A549 (cell line): ENCODE results near the gene FAM221A. TPM values are rescaled to one million over a fixed set of nuclear protein-coding genes. Genes with fewer than 3 reads are reported as not detected.

ENCODE experiments used
- ATAC-seq, 2 experiments: fragments of 200-7000 bp in 1 of 2; fragments of >200 bp in 1 of 2; cut with Nextera tagmentation in 1 of 2; cut with Tn5 transposase in 1 of 2; 3 replicates each; pipeline versions ENCODE4 v1.8.0 to v1.9.1; 2018 to 2020; ENCODE audit warnings: mild to moderate bottlenecking in 1 of 2, moderate library complexity in 1 of 2
- CTCF ChIA-PET: fragments of 300-600 bp; sonication (Branson Sonifier 250); formaldehyde crosslinking; extraction: SDS; loops from one replicate; lab custom pipeline; 2021; ENCODE audit warnings: antibody characterized with exemption, inconsistent platforms; lab: Yijun Ruan, JAX
- POLR2A ChIA-PET: fragments of 350-600 bp; formaldehyde crosslinking; extraction: SDS; loops from one replicate; lab custom pipeline; 2021; ENCODE audit warnings: antibody characterized with exemption, inconsistent platforms; lab: Yijun Ruan, JAX
- DNase-seq, 2 experiments: peaks; one replicate each; pipeline versions ENCODE4 v3.0.0 to v3.0.0-alpha.2; 2011 to 2016; ENCODE audit warnings: low read depth in 1 of 2, low spot score in 1 of 2
- FAIRE-seq: peaks from 2 replicates; lab custom pipeline; 2011; peaks lifted over from hg19 to GRCh38; lab: Jason Lieb, UNC
- H3K27ac ChIP-seq, 2 experiments: fragments of >200 bp; sonication (Bioruptor Twin); formaldehyde crosslinking; 3 replicates each; pipeline ENCODE4 v1.5.1; 2016 to 2017
- H3K4me1 ChIP-seq: fragments of >200 bp; sonication (Bioruptor Twin); formaldehyde crosslinking; 3 replicates; pipeline ENCODE4 v1.6.1; 2016
- H3K4me2 ChIP-seq: fragments of >200 bp; sonication (Bioruptor Twin); formaldehyde crosslinking; 3 replicates; pipeline ENCODE4 v1.6.1; 2016
- H3K4me3 ChIP-seq: fragments of >200 bp; sonication (Bioruptor Twin); formaldehyde crosslinking; 3 replicates; pipeline ENCODE4 v1.5.1; 2016
- H3K9me3 ChIP-seq: fragments of >200 bp; sonication (Bioruptor Twin); formaldehyde crosslinking; 3 replicates; pipeline ENCODE4 v1.6.1; 2016
- CHD4 ChIP-seq: fragments of 200-600 bp; sonication (generic); IDR thresholded peaks from 2 replicates; pipeline ENCODE4 v1.6.1; 2016; ENCODE audit warnings: antibody characterized with exemption, mild to moderate bottlenecking, borderline replicate concordance
- EHF ChIP-seq: fragments of 250-450 bp; sonication (Bioruptor Pico); IDR thresholded peaks from 2 replicates; pipeline ENCODE4 v1.5.0; 2020; ENCODE audit warnings: mild to moderate bottlenecking
- ESRRA ChIP-seq: fragments of 150-350 bp; IDR thresholded peaks from 2 replicates; pipeline ENCODE4 v1.6.1; 2014; ENCODE audit warnings: mild to moderate bottlenecking, low read length, borderline replicate concordance
- FOSL2 ChIP-seq, 2 experiments: fragments of 450-650 bp in 1 of 2; fragments of >200 bp in 1 of 2; sonication (Bioruptor Twin) in 1 of 2; formaldehyde crosslinking; IDR thresholded peaks; 2 replicates each; pipeline versions ENCODE4 v1.5.0 to v1.6.1; 2016 to 2020; ENCODE audit warnings: mild to moderate bottlenecking in 1 of 2, moderate library complexity in 1 of 2
- HDAC2 ChIP-seq: fragments of 200-600 bp; sonication (generic); IDR thresholded peaks from 2 replicates; pipeline ENCODE4 v1.6.1; 2016
- HOXB5 ChIP-seq: fragments of 250-450 bp; sonication (Bioruptor Pico); IDR thresholded peaks from 2 replicates; pipeline ENCODE4 v1.5.0; 2020; ENCODE audit warnings: mild to moderate bottlenecking, moderate library complexity
- JUN ChIP-seq, 2 experiments: fragments of >200 bp; sonication (Bioruptor Twin); formaldehyde crosslinking; IDR thresholded peaks; 2 replicates in 1 of 2; 3 replicates in 1 of 2; pipeline ENCODE4 v1.6.1; 2016 to 2017
- KDM1A ChIP-seq: fragments of 200-600 bp; sonication (generic); IDR thresholded peaks from 2 replicates; pipeline ENCODE4 v1.6.1; 2016; ENCODE audit warnings: low read depth, mild to moderate bottlenecking
- KDM5A ChIP-seq: fragments of 200-600 bp; sonication (generic); IDR thresholded peaks from 2 replicates; pipeline ENCODE4 v1.6.1; 2016; ENCODE audit warnings: antibody characterized with exemption, mild to moderate bottlenecking
- NFE2L2 ChIP-seq: fragments of 150-350 bp; conservative IDR thresholded peaks from 2 replicates; pipeline ENCODE4 v1.6.1; 2014; ENCODE audit warnings: low read length
- POLR2A ChIP-seq: IDR thresholded peaks from 2 replicates; pipeline ENCODE4 v1.6.1; 2012; ENCODE audit warnings: mild to moderate bottlenecking, low read length
- RAD21 ChIP-seq, 2 experiments: fragments of >200 bp in 1 of 2; sonication (Bioruptor Twin) in 1 of 2; formaldehyde crosslinking in 1 of 2; IDR thresholded peaks in 1 of 2; conservative IDR thresholded peaks in 1 of 2; 2 replicates in 1 of 2; 3 replicates in 1 of 2; pipeline ENCODE4 v1.6.1; 2012 to 2018; ENCODE audit warnings: inconsistent platforms in 1 of 2
- RARB ChIP-seq: fragments of 250-450 bp; sonication (Bioruptor Pico); IDR thresholded peaks from 2 replicates; pipeline ENCODE4 v1.8.0; 2021; ENCODE audit warnings: mild to moderate bottlenecking, moderate library complexity
- RCOR1 ChIP-seq: fragments of 150-350 bp; IDR thresholded peaks from 2 replicates; pipeline ENCODE4 v1.6.1; 2014; ENCODE audit warnings: antibody characterized with exemption, low read length, low read depth
- SMC3 ChIP-seq: fragments of >200 bp; sonication (Bioruptor Twin); formaldehyde crosslinking; IDR thresholded peaks from 3 replicates; pipeline ENCODE4 v1.6.1; 2018; ENCODE audit warnings: inconsistent platforms
- SREBF2 ChIP-seq: fragments of 450-650 bp; IDR thresholded peaks from 2 replicates; pipeline ENCODE4 v1.6.1; 2014; ENCODE audit warnings: mild to moderate bottlenecking, moderate library complexity
- TFCP2L1 ChIP-seq: fragments of 250-450 bp; sonication (Bioruptor Pico); IDR thresholded peaks from 2 replicates; pipeline ENCODE4 v1.5.0; 2021; ENCODE audit warnings: mild to moderate bottlenecking
- ZC3H11A ChIP-seq: fragments of 450-650 bp; IDR thresholded peaks from 2 replicates; pipeline ENCODE4 v1.6.1; 2014; ENCODE audit warnings: antibody characterized with exemption, mild to moderate bottlenecking
- ZNF302 ChIP-seq: fragments of 250-450 bp; sonication (Bioruptor Pico); IDR thresholded peaks from 2 replicates; pipeline ENCODE4 v1.9.0; 2021; ENCODE audit warnings: inconsistent platforms, mild to moderate bottlenecking, moderate library complexity
- WGBS: methylation state at CpG from one replicate; pipeline ENCODE4 v1.1.6; 2017; ENCODE audit errors: missing lambda C conversion rate; 5-methylcytosine and 5-hydroxymethylcytosine counted together
- polyA plus RNA-seq, 4 experiments: library from polyadenylated mRNA; depleted of rRNA in 3 of 4; stranded (reverse); fragments of >200 nt; fragmentation: RNase III in 1 of 4; extraction: RNeasy Plus Mini Kit Qiagen cat#74134 plus additional on column Dnase treatment in 1 of 4; gene quantifications; 2 replicates in 3 of 4; 3 replicates in 1 of 4; pipeline ENCODE4 v1.2.3, GENCODE V29; 2011 to 2017
- TF ChIP-seq, protein P1 (sequence below): fragments of 200-600 bp; sonication (generic); IDR thresholded peaks from 2 replicates; pipeline ENCODE4 v1.6.1; 2016; ENCODE audit warnings: antibody characterized with exemption, mild to moderate bottlenecking, moderate library complexity
- TF ChIP-seq, protein P2 (sequence below): fragments of >200 bp; sonication (Bioruptor Twin); formaldehyde crosslinking; IDR thresholded peaks from 3 replicates; pipeline ENCODE4 v1.6.1; 2016
- TF ChIP-seq, protein P3 (sequence below): fragments of 250-450 bp; sonication (Bioruptor Pico); IDR thresholded peaks from 2 replicates; pipeline ENCODE4 v1.5.0; 2021; ENCODE audit warnings: mild to moderate bottlenecking, moderate library complexity, borderline replicate concordance
- TF ChIP-seq, protein P4 (sequence below): fragments of 250-450 bp; sonication (Bioruptor Pico); IDR thresholded peaks from 2 replicates; pipeline ENCODE4 v1.5.0; 2020; ENCODE audit warnings: low read depth, mild to moderate bottlenecking, moderate library complexity

FAM221A gene
- polyA plus RNA-seq, 2 of the 4 experiments (the other 2 are of a cell fraction) = 0.94 to 1.8 TPM

DNA sequence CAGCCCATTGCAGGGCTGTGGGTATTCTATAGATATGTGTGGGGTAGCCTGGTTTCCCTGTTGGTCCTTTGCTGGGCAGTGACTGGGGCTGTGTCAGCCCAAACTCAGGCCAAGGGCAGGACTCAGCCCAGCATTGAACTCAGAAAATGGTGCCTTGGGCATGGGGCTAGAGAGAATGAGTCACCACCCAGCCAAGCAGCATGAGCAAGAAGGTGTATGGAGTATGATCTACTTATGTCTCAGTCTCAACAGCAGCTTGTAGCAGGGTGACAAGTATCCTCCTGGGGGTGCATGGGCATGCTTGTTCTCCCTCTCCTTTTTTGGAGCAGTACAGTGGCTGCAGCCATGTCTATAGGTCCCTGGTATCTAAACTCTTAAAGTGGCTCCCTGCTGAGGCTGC is 62.1 kb downstream of the FAM221A start:
- Histone ChIP-seq H3K4me1 (no peaks in the 10 kb centered on the region), H3K9me3 (no peaks in the 10 kb centered on the region), H3K4me2 (no peak overlapping the region), H3K27ac (no peak overlapping the region), H3K4me3 (no peak overlapping the region)
- no peak for TF ChIP-seq CHD4
- TF ChIP-seq POLR2A = no peak
- no peak for TF ChIP-seq KDM1A
- TF ChIP-seq, protein P1, sequence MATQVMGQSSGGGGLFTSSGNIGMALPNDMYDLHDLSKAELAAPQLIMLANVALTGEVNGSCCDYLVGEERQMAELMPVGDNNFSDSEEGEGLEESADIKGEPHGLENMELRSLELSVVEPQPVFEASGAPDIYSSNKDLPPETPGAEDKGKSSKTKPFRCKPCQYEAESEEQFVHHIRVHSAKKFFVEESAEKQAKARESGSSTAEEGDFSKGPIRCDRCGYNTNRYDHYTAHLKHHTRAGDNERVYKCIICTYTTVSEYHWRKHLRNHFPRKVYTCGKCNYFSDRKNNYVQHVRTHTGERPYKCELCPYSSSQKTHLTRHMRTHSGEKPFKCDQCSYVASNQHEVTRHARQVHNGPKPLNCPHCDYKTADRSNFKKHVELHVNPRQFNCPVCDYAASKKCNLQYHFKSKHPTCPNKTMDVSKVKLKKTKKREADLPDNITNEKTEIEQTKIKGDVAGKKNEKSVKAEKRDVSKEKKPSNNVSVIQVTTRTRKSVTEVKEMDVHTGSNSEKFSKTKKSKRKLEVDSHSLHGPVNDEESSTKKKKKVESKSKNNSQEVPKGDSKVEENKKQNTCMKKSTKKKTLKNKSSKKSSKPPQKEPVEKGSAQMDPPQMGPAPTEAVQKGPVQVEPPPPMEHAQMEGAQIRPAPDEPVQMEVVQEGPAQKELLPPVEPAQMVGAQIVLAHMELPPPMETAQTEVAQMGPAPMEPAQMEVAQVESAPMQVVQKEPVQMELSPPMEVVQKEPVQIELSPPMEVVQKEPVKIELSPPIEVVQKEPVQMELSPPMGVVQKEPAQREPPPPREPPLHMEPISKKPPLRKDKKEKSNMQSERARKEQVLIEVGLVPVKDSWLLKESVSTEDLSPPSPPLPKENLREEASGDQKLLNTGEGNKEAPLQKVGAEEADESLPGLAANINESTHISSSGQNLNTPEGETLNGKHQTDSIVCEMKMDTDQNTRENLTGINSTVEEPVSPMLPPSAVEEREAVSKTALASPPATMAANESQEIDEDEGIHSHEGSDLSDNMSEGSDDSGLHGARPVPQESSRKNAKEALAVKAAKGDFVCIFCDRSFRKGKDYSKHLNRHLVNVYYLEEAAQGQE = no peak
- no peak for TF ChIP-seq NFE2L2
- no peak for TF ChIP-seq RCOR1
- TF ChIP-seq ZNF302 = no peak
- TF ChIP-seq, protein P2, sequence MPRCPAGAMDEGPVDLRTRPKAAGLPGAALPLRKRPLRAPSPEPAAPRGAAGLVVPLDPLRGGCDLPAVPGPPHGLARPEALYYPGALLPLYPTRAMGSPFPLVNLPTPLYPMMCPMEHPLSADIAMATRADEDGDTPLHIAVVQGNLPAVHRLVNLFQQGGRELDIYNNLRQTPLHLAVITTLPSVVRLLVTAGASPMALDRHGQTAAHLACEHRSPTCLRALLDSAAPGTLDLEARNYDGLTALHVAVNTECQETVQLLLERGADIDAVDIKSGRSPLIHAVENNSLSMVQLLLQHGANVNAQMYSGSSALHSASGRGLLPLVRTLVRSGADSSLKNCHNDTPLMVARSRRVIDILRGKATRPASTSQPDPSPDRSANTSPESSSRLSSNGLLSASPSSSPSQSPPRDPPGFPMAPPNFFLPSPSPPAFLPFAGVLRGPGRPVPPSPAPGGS = no peak
- POLR2A ChIA-PET = no interaction called here
- ATAC-seq (no peak), FAIRE-seq (no peak), DNase-seq (no peak)
- CTCF ChIA-PET = no interaction called here

DNA sequence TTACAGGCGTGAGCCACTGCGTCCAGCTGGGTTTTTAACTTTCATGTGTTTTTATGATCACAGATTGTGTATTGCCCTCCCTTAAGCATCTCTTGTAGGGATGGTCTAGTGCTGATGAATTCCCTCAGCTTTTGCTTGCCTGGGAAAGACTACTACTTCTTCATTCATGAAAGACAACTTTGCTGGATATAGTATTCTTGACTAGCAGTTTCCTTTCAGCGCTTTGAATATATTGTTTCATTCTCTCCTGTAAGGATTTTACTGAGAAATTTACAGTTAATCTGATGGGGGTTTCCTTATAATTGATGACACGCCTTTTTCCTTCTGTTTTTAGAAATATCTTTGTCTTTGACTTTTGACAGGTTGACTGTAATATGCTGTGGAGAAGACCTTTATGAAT is 63.2 kb downstream of the FAM221A start:
- no peak overlapping the region for H3K4me2 ChIP-seq
- no peak overlapping the region for H3K4me3 ChIP-seq
- no peak for TF ChIP-seq HDAC2
- TF ChIP-seq TFCP2L1 (CRISPR knock-in tag) = no peak
- no peak for TF ChIP-seq NFE2L2
- no peak for TF ChIP-seq SREBF2
- no peak for TF ChIP-seq HOXB5 (CRISPR knock-in tag)
- no peak for TF ChIP-seq JUN (IDR thresholded peaks at IDR 0.05)
- no peak for TF ChIP-seq ESRRA
- no peak for TF ChIP-seq SMC3
- TF ChIP-seq, protein P3, sequence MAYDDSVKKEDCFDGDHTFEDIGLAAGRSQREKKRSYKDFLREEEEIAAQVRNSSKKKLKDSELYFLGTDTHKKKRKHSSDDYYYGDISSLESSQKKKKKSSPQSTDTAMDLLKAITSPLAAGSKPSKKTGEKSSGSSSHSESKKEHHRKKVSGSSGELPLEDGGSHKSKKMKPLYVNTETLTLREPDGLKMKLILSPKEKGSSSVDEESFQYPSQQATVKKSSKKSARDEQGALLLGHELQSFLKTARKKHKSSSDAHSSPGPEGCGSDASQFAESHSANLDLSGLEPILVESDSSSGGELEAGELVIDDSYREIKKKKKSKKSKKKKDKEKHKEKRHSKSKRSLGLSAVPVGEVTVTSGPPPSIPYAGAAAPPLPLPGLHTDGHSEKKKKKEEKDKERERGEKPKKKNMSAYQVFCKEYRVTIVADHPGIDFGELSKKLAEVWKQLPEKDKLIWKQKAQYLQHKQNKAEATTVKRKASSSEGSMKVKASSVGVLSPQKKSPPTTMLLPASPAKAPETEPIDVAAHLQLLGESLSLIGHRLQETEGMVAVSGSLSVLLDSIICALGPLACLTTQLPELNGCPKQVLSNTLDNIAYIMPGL (CRISPR knock-in tag) = no peak
- TF ChIP-seq RARB (CRISPR knock-in tag) = no peak
- TF ChIP-seq FOSL2 (IDR thresholded peaks at IDR 0.05) = no peak
- no peak for TF ChIP-seq FOSL2 (CRISPR knock-in tag; IDR thresholded peaks at IDR 0.05)
- TF ChIP-seq, protein P4, sequence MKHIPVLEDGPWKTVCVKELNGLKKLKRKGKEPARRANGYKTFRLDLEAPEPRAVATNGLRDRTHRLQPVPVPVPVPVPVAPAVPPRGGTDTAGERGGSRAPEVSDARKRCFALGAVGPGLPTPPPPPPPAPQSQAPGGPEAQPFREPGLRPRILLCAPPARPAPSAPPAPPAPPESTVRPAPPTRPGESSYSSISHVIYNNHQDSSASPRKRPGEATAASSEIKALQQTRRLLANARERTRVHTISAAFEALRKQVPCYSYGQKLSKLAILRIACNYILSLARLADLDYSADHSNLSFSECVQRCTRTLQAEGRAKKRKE (CRISPR knock-in tag) = no peak
- no peak for TF ChIP-seq ZC3H11A
- TF ChIP-seq KDM5A = no peak
- TF ChIP-seq EHF (CRISPR knock-in tag) = no peak
- no peak for TF ChIP-seq RAD21 (conservative IDR thresholded peaks at IDR 0.05 in 1 of 2, IDR thresholded peaks at IDR 0.05 in 1 of 2)
- TF ChIP-seq, protein P2 = no peak
- no peaks in the 10 kb centered on the region for H3K9me3 ChIP-seq
- POLR2A ChIA-PET = no interaction called here
- no peak overlapping the region for H3K27ac ChIP-seq
- ATAC-seq (no peak), FAIRE-seq (no peak), DNase-seq (no peak)
- 64% methylated on average over 4 of the region's 4 CpGs for WGBS
- CTCF ChIA-PET = no interaction called here
- no peaks in the 10 kb centered on the region for H3K4me1 ChIP-seq
